A549 (cell line): ENCODE data around the gene DSTYK. TPM values are rescaled to one million over a fixed set of nuclear protein-coding genes. Genes with fewer than 3 reads are reported as not detected.
A peak's percentile ranks its signal among the peaks of the same experiment; 100 is the strongest.
"Not testable (repeated sequence)": the region's sequence is repeated elsewhere in the genome, so short reads cannot be mapped to it uniquely, and the experiment has no call there.

Experiments
- ATAC-seq, 2 experiments: fragments of 200-7000 bp in 1 of 2; fragments of >200 bp in 1 of 2; cut with Nextera tagmentation in 1 of 2; cut with Tn5 transposase in 1 of 2; 3 replicates each; pipeline versions ENCODE4 v1.8.0 to v1.9.1; 2018 to 2020; ENCODE audit warnings: mild to moderate bottlenecking in 1 of 2, moderate library complexity in 1 of 2
- CTCF ChIA-PET: fragments of 300-600 bp; sonication (Branson Sonifier 250); formaldehyde crosslinking; extraction: SDS; loops from one replicate; lab custom pipeline; 2021; ENCODE audit warnings: antibody characterized with exemption, inconsistent platforms; lab: Yijun Ruan, JAX
- POLR2A ChIA-PET: fragments of 350-600 bp; formaldehyde crosslinking; extraction: SDS; loops from one replicate; lab custom pipeline; 2021; ENCODE audit warnings: antibody characterized with exemption, inconsistent platforms; lab: Yijun Ruan, JAX
- DNase-seq, 2 experiments: peaks; one replicate each; pipeline versions ENCODE4 v3.0.0 to v3.0.0-alpha.2; 2011 to 2016; ENCODE audit warnings: low read depth in 1 of 2, low spot score in 1 of 2
- FAIRE-seq: peaks from 2 replicates; lab custom pipeline; 2011; peaks lifted over from hg19 to GRCh38; lab: Jason Lieb, UNC
- H3K27ac ChIP-seq, 2 experiments: fragments of >200 bp; sonication (Bioruptor Twin); formaldehyde crosslinking; 3 replicates each; pipeline ENCODE4 v1.5.1; 2016 to 2017
- H3K4me1 ChIP-seq: fragments of >200 bp; sonication (Bioruptor Twin); formaldehyde crosslinking; 3 replicates; pipeline ENCODE4 v1.6.1; 2016
- H3K4me2 ChIP-seq: fragments of >200 bp; sonication (Bioruptor Twin); formaldehyde crosslinking; 3 replicates; pipeline ENCODE4 v1.6.1; 2016
- H3K4me3 ChIP-seq: fragments of >200 bp; sonication (Bioruptor Twin); formaldehyde crosslinking; 3 replicates; pipeline ENCODE4 v1.5.1; 2016
- H3K9me3 ChIP-seq: fragments of >200 bp; sonication (Bioruptor Twin); formaldehyde crosslinking; 3 replicates; pipeline ENCODE4 v1.6.1; 2016
- BCL3 ChIP-seq: fragments of >200 bp; sonication (Bioruptor Twin); formaldehyde crosslinking; IDR thresholded peaks from 3 replicates; pipeline ENCODE4 v1.6.1; 2016
- BHLHE40 ChIP-seq: IDR thresholded peaks from 2 replicates; pipeline ENCODE4 v1.6.1; 2012; ENCODE audit warnings: low read depth, low read length, inconsistent platforms
- CBX2 ChIP-seq: fragments of 200-600 bp; sonication (generic); IDR thresholded peaks from 2 replicates; pipeline ENCODE4 v1.6.1; 2016; ENCODE audit warnings: low read depth, mild to moderate bottlenecking, borderline replicate concordance
- CHD2 ChIP-seq: fragments of 150-350 bp; IDR thresholded peaks from 2 replicates; pipeline ENCODE4 v1.6.1; 2014; ENCODE audit warnings: low read length; ENCODE audit not compliant: partially characterized antibody
- EHF ChIP-seq: fragments of 250-450 bp; sonication (Bioruptor Pico); IDR thresholded peaks from 2 replicates; pipeline ENCODE4 v1.5.0; 2020; ENCODE audit warnings: mild to moderate bottlenecking
- EP300 ChIP-seq, 2 experiments: fragments of >200 bp; sonication (Bioruptor Twin); formaldehyde crosslinking; IDR thresholded peaks; 2 replicates in 1 of 2; 3 replicates in 1 of 2; pipeline ENCODE4 v1.6.1; 2016 to 2017
- FOSL2 ChIP-seq, 2 experiments: fragments of 450-650 bp in 1 of 2; fragments of >200 bp in 1 of 2; sonication (Bioruptor Twin) in 1 of 2; formaldehyde crosslinking; IDR thresholded peaks; 2 replicates each; pipeline versions ENCODE4 v1.5.0 to v1.6.1; 2016 to 2020; ENCODE audit warnings: mild to moderate bottlenecking in 1 of 2, moderate library complexity in 1 of 2
- FOXS1 ChIP-seq: fragments of 250-450 bp; sonication (Bioruptor Pico); IDR thresholded peaks from 2 replicates; pipeline ENCODE4 v1.5.0; 2020; ENCODE audit warnings: mild to moderate bottlenecking, moderate library complexity
- GATA3 ChIP-seq: IDR thresholded peaks from 2 replicates; pipeline ENCODE4 v1.6.1; 2012; ENCODE audit warnings: borderline replicate concordance
- HES2 ChIP-seq: fragments of >200 bp; sonication (Bioruptor Twin); formaldehyde crosslinking; IDR thresholded peaks from 2 replicates; pipeline ENCODE4 v1.6.1; 2016
- HMGXB4 ChIP-seq: fragments of 250-450 bp; sonication (Bioruptor Pico); IDR thresholded peaks from 2 replicates; pipeline ENCODE4 v1.5.0; 2021; ENCODE audit warnings: mild to moderate bottlenecking, moderate library complexity, borderline replicate concordance
- JUNB ChIP-seq: fragments of >200 bp; sonication (Bioruptor Twin); formaldehyde crosslinking; IDR thresholded peaks from 2 replicates; pipeline ENCODE4 v1.6.1; 2016
- KDM5A ChIP-seq: fragments of 200-600 bp; sonication (generic); IDR thresholded peaks from 2 replicates; pipeline ENCODE4 v1.6.1; 2016; ENCODE audit warnings: antibody characterized with exemption, mild to moderate bottlenecking
- MAFK ChIP-seq: fragments of 450-650 bp; IDR thresholded peaks from 2 replicates; pipeline ENCODE4 v1.6.1; 2014; ENCODE audit not compliant: partially characterized antibody
- MAX ChIP-seq: IDR thresholded peaks from 2 replicates; pipeline ENCODE4 v1.6.1; 2012
- MYC ChIP-seq: IDR thresholded peaks from 2 replicates; pipeline ENCODE4 v1.6.1; 2012; ENCODE audit warnings: mild to moderate bottlenecking, inconsistent platforms, low read length, improper control_type of control experiment, borderline replicate concordance
- NR3C1 ChIP-seq: fragments of >200 bp; sonication (Bioruptor Twin); formaldehyde crosslinking; IDR thresholded peaks from 3 replicates; pipeline ENCODE4 v1.6.1; 2017
- PHF8 ChIP-seq: fragments of 200-600 bp; sonication (generic); IDR thresholded peaks from 2 replicates; pipeline ENCODE4 v1.6.1; 2016; ENCODE audit warnings: low read depth, mild to moderate bottlenecking, antibody characterized with exemption, moderate library complexity, borderline replicate concordance
- POLR2AphosphoS2 ChIP-seq: conservative IDR thresholded peaks from 2 replicates; pipeline ENCODE4 v1.6.1; 2012; ENCODE audit warnings: low read length, improper control_type of control experiment, inconsistent platforms
- RAD21 ChIP-seq, 2 experiments: fragments of >200 bp in 1 of 2; sonication (Bioruptor Twin) in 1 of 2; formaldehyde crosslinking in 1 of 2; IDR thresholded peaks in 1 of 2; conservative IDR thresholded peaks in 1 of 2; 2 replicates in 1 of 2; 3 replicates in 1 of 2; pipeline ENCODE4 v1.6.1; 2012 to 2018; ENCODE audit warnings: inconsistent platforms in 1 of 2
- RCOR1 ChIP-seq: fragments of 150-350 bp; IDR thresholded peaks from 2 replicates; pipeline ENCODE4 v1.6.1; 2014; ENCODE audit warnings: antibody characterized with exemption, low read length, low read depth
- TFCP2L1 ChIP-seq: fragments of 250-450 bp; sonication (Bioruptor Pico); IDR thresholded peaks from 2 replicates; pipeline ENCODE4 v1.5.0; 2021; ENCODE audit warnings: mild to moderate bottlenecking
- TP53 ChIP-seq: fragments of 250-450 bp; sonication (Bioruptor Pico); IDR thresholded peaks from 2 replicates; pipeline ENCODE4 v1.5.0; 2021; ENCODE audit warnings: mild to moderate bottlenecking, moderate library complexity
- USF2 ChIP-seq: fragments of 450-650 bp; IDR thresholded peaks from 2 replicates; pipeline ENCODE4 v1.6.1; 2014; ENCODE audit warnings: antibody characterized with exemption
- ZC3H11A ChIP-seq: fragments of 450-650 bp; IDR thresholded peaks from 2 replicates; pipeline ENCODE4 v1.6.1; 2014; ENCODE audit warnings: antibody characterized with exemption, mild to moderate bottlenecking
- ZNF302 ChIP-seq: fragments of 250-450 bp; sonication (Bioruptor Pico); IDR thresholded peaks from 2 replicates; pipeline ENCODE4 v1.9.0; 2021; ENCODE audit warnings: inconsistent platforms, mild to moderate bottlenecking, moderate library complexity
- WGBS: methylation state at CpG from one replicate; pipeline ENCODE4 v1.1.6; 2017; ENCODE audit errors: missing lambda C conversion rate; 5-methylcytosine and 5-hydroxymethylcytosine counted together
- polyA plus RNA-seq, 4 experiments: library from polyadenylated mRNA; depleted of rRNA in 3 of 4; stranded (reverse); fragments of >200 nt; fragmentation: RNase III in 1 of 4; extraction: RNeasy Plus Mini Kit Qiagen cat#74134 plus additional on column Dnase treatment in 1 of 4; gene quantifications; 2 replicates in 3 of 4; 3 replicates in 1 of 4; pipeline ENCODE4 v1.2.3, GENCODE V29; 2011 to 2017

Gene DSTYK
- polyA plus RNA-seq, 2 of the 4 experiments (the other 2 are of a cell fraction) = 8.6 to 9.0 TPM

GRCh38 chr1:205182930-205183329 lies 28.6 kb downstream of the DSTYK start:
- no peak for FAIRE-seq
- WGBS = 89% methylated on average over 2 of the region's 2 CpGs
- ChIA-PET CTCF (interaction anchor here (0.7 to 1.9 kb wide), 2 partner anchors 73 to 121 kb away, joined by 3 to 6 read pairs; no protein-coding TSS in a partner anchor), POLR2A (no interaction called here)
- no peak for TF ChIP-seq MYC
- no peak for TF ChIP-seq ZC3H11A
- TF ChIP-seq MAX = no peak
- TF ChIP-seq EP300 (IDR thresholded peaks at IDR 0.05) = no peak
- Histone ChIP-seq H3K27ac (no peak overlapping the region), H3K4me1 (peaks cover 1% of the 10 kb centered on the region; the same call in 1 of the 3 replicates), H3K9me3 (no peaks in the 10 kb centered on the region), H3K4me3 (no peak overlapping the region), H3K4me2 (no peak overlapping the region)
- no peak for ATAC-seq
- DNase-seq = no peak

GRCh38 chr1:205180331-205180730 lies 31.2 kb downstream of the DSTYK start:
- H3K9me3 ChIP-seq, POLR2A ChIA-PET, H3K4me2 ChIP-seq, H3K4me3 ChIP-seq, FAIRE-seq, DNase-seq, H3K27ac ChIP-seq, ATAC-seq: not testable (repeated sequence)
- WGBS = 92% methylated on average over 7 of the region's 7 CpGs
- H3K4me1 ChIP-seq = peaks cover 17% of the 10 kb centered on the region
- CTCF ChIA-PET = interaction anchor here (1.4 kb wide), 1 partner anchor 76 kb away, joined by 4 read pairs; no protein-coding TSS in a partner anchor

GRCh38 chr1:205179842-205180241 lies 31.7 kb downstream of the DSTYK start:
- H3K9me3 ChIP-seq = no peaks in the 10 kb centered on the region
- 84% methylated on average over 2 of the region's 2 CpGs for WGBS
- POLR2A ChIA-PET = no interaction called here
- H3K27ac ChIP-seq = no peak overlapping the region
- CTCF ChIA-PET = interaction anchor here (0.7 to 1.4 kb wide), 2 partner anchors 74 to 77 kb away, joined by 3 to 4 read pairs; no protein-coding TSS in a partner anchor
- ATAC-seq (no peak), DNase-seq (no peak)
- TF ChIP-seq PHF8 (no peak), RCOR1 (no peak), TFCP2L1 (CRISPR knock-in tag) (no peak), NR3C1 (no peak), JUNB (no peak)
- TF ChIP-seq, all 56 proteins: peak for 0
- H3K4me2 ChIP-seq = no peak overlapping the region
- FAIRE-seq = no peak
- H3K4me1 ChIP-seq = peaks cover 22% of the 10 kb centered on the region
- no peak overlapping the region for H3K4me3 ChIP-seq

GRCh38 chr1:205172729-205173366 lies 38.7 kb downstream of the DSTYK start:
- H3K4me3 ChIP-seq = no peak overlapping the region
- WGBS = 68% methylated on average over 4 of the region's 4 CpGs
- H3K27ac ChIP-seq = peak overlapping the region; percentile 49 to 84; a peak in 5 of 6 replicates
- FAIRE-seq (peak; percentile 72), ATAC-seq (peak; percentile 84 to 87), DNase-seq (peak; percentile 76 to 88)
- peak overlapping the region; percentile 46 for H3K4me2 ChIP-seq
- H3K4me1 ChIP-seq = peaks cover 47% of the 10 kb centered on the region
- CTCF ChIA-PET = interaction anchor here (1.0 to 2.6 kb wide), 3 partner anchors 13 to 50 kb away, joined by 3 to 9 read pairs (median 3); no protein-coding TSS in a partner anchor
- no peaks in the 10 kb centered on the region for H3K9me3 ChIP-seq
- POLR2A ChIA-PET = interaction anchor here (0.7 to 1.0 kb wide), 3 partner anchors 9 to 148 kb away, joined by 3 to 5 read pairs (median 4); no protein-coding TSS in a partner anchor
- no peak for TF ChIP-seq ZNF302 (CRISPR knock-in tag)
- TF ChIP-seq FOSL2 (IDR thresholded peaks at IDR 0.05) = peak; percentile 63
- TF ChIP-seq FOSL2 (CRISPR knock-in tag; IDR thresholded peaks at IDR 0.05) = peak; percentile 92
- TF ChIP-seq EHF (CRISPR knock-in tag) = no peak
- no peak for TF ChIP-seq TP53 (CRISPR knock-in tag)
- TF ChIP-seq FOXS1 (CRISPR knock-in tag) = no peak
- peak; percentile 78 for TF ChIP-seq JUNB
- TF ChIP-seq GATA3 = peak; percentile 53; the same call in 1 of the 2 replicates
- TF ChIP-seq BHLHE40 = no peak
- no peak for TF ChIP-seq RAD21 (conservative IDR thresholded peaks at IDR 0.05 in 1 of 2, IDR thresholded peaks at IDR 0.05 in 1 of 2)
- TF ChIP-seq USF2 = no peak
- TF ChIP-seq BCL3 = no peak
- peak in 1 of 2 experiments; percentile 23; a peak in 1 of 5 replicates for TF ChIP-seq EP300 (IDR thresholded peaks at IDR 0.05)
- TF ChIP-seq KDM5A = no peak
- TF ChIP-seq MAFK = peak; percentile 92
- TF ChIP-seq CHD2 = no peak
- no peak for TF ChIP-seq POLR2AphosphoS2
- TF ChIP-seq HMGXB4 = no peak
- TF ChIP-seq CBX2 = no peak
- TF ChIP-seq HES2 = no peak
